Activated CD4-positive, alpha-beta T cell treated with anti-CD3 and anti-CD28 coated beads for 36 hours (primary cell): ENCODE measurements around the gene BCL3. TPM values are rescaled to one million over a fixed set of nuclear protein-coding genes. Genes with fewer than 3 reads are reported as not detected.

Experiments
- ATAC-seq: fragments of 200-7000 bp; cut with Tn5 transposase; one replicate; pipeline ENCODE4 v1.10.0; 2021; ENCODE audit warnings: mild to moderate bottlenecking, moderate library complexity
- CTCF ChIA-PET: fragments of 350-600 bp; sonication (Branson Sonifier 250); formaldehyde crosslinking; loops from one replicate; lab custom pipeline; 2021; ENCODE audit warnings: antibody characterized with exemption; lab: Charles Lee
- POLR2A ChIA-PET: fragments of 350-600 bp; sonication (Branson Sonifier 250); formaldehyde crosslinking; loops from one replicate; lab custom pipeline; 2021; ENCODE audit warnings: antibody characterized with exemption, inconsistent platforms; lab: Charles Lee
- DNase-seq: peaks from one replicate; pipeline ENCODE4 v3.0.0-alpha.2; 2020
- H3K27ac Mint-ChIP-seq: one replicate; pipeline ENCODE4 v1.8.0; 2021; ENCODE audit warnings: mixed read lengths
- H3K27me3 Mint-ChIP-seq: one replicate; pipeline ENCODE4 v1.8.0; 2021; ENCODE audit warnings: mixed read lengths
- H3K36me3 Mint-ChIP-seq: one replicate; pipeline ENCODE4 v1.8.0; 2021; ENCODE audit warnings: low read depth, mixed read lengths
- H3K4me1 Mint-ChIP-seq: one replicate; pipeline ENCODE4 v1.8.0; 2021; ENCODE audit warnings: mixed read lengths
- H3K4me3 Mint-ChIP-seq: one replicate; pipeline ENCODE4 v1.8.0; 2021; ENCODE audit warnings: mild to moderate bottlenecking, moderate library complexity, mixed read lengths
- H3K9me3 Mint-ChIP-seq: one replicate; pipeline ENCODE4 v1.8.0; 2021; ENCODE audit warnings: low read depth, mixed read lengths
- intact Hi-C, 2 experiments: fragments of 100-400 bp; cut with DNase I in 1 of 2; cut with micrococcal nuclease in 1 of 2; formaldehyde crosslinking; loops; one replicate each; pipeline versions ENCODE4 v1.14.2 to v1.15.1; 2022 to 2024; cut with DNase I, micrococcal nuclease
- total RNA-seq, 2 experiments: library from RNA; stranded (reverse); gene quantifications; one replicate each; pipeline ENCODE4 v1.2.3, GENCODE V29; 2021

BCL3 gene
- total RNA-seq = 10 to 100 TPM; 56.2 to 81.5 TPM

GRCh38 chr19:44748426-44749254, at the start of gene BCL3:
Gene BCL3 (plus strand): TSS chr19:44748708. CDS start chr19:44748791, 83 bp downstream.
- H3K27ac Mint-ChIP-seq = peak within 1 kb of the TSS; percentile 95
- CTCF ChIA-PET = interaction anchor here (1.3 to 2.0 kb wide), 3 partner anchors 22 to 92 kb away, joined by 3 to 11 read pairs (median 7); no protein-coding TSS in a partner anchor

GRCh38 chr19:44700547-44700946, 48.0 kb upstream of the BCL3 start:
- Mint-ChIP-seq H3K27ac (no peak overlapping the region), H3K9me3 (no peaks in the 10 kb centered on the region), H3K36me3 (no peaks in the 10 kb centered on the region), H3K27me3 (peaks cover 8% of the 10 kb centered on the region), H3K4me3 (no peak overlapping the region), H3K4me1 (no peaks in the 10 kb centered on the region)
- ChIA-PET POLR2A (no interaction called here), CTCF (interaction anchor here (0.5 to 1.2 kb wide), 3 partner anchors 12 to 121 kb away, joined by 3 to 5 read pairs (median 3); no protein-coding TSS in a partner anchor)
- DNase-seq = no peak
- ATAC-seq = no peak
- intact Hi-C loops = no loop called here

More at GRCh38 chr19:44748426-44749254, at the start of gene BCL3:
- peaks cover 40% of the 10 kb centered on the region for H3K36me3 Mint-ChIP-seq
- H3K9me3 Mint-ChIP-seq = no peaks in the 10 kb centered on the region
- H3K4me3 Mint-ChIP-seq = peak within 1 kb of the TSS; percentile 94
- ATAC-seq (peak; percentile 42), DNase-seq (peak; percentile 87)
- peaks cover 52% of the 10 kb centered on the region for H3K4me1 Mint-ChIP-seq
- POLR2A ChIA-PET = no interaction called here
- no peaks in the 10 kb centered on the region for H3K27me3 Mint-ChIP-seq
- intact Hi-C loops = loop anchor here in 1 of 2 experiments (2.0 to 5.0 kb wide), 3 partner anchors 759 to 1286 kb away; partner anchors contain the start of genes SMG9 and VASP

GRCh38 chr19:44701228-44701627, 47.3 kb upstream of the BCL3 start:
- no peaks in the 10 kb centered on the region for H3K36me3 Mint-ChIP-seq
- intact Hi-C loops = no loop called here
- CTCF ChIA-PET = interaction anchor here (0.5 kb wide), 1 partner anchor 121 kb away, joined by 3 read pairs; no protein-coding TSS in a partner anchor
- no peak overlapping the region for H3K27ac Mint-ChIP-seq
- H3K4me3 Mint-ChIP-seq = no peak overlapping the region
- peaks cover 8% of the 10 kb centered on the region for H3K27me3 Mint-ChIP-seq
- ATAC-seq = no peak
- DNase-seq = no peak
- H3K9me3 Mint-ChIP-seq = no peaks in the 10 kb centered on the region
- H3K4me1 Mint-ChIP-seq = no peaks in the 10 kb centered on the region
- POLR2A ChIA-PET = no interaction called here

- peaks cover 5% of the 10 kb centered on the region for H3K27me3 Mint-ChIP-seq
- ATAC-seq = no peak
- no peak overlapping the region for H3K4me3 Mint-ChIP-seq
- POLR2A ChIA-PET = no interaction called here
- no peak overlapping the region for H3K27ac Mint-ChIP-seq
- CTCF ChIA-PET = interaction anchor here (0.9 kb wide), 1 partner anchor 81 kb away, joined by 3 read pairs; no protein-coding TSS in a partner anchor
- no peaks in the 10 kb centered on the region for H3K4me1 Mint-ChIP-seq
- H3K36me3 Mint-ChIP-seq = no peaks in the 10 kb centered on the region
- H3K9me3 Mint-ChIP-seq = no peaks in the 10 kb centered on the region
- intact Hi-C loops = no loop called here
- DNase-seq = no peak
Measured at GRCh38 chr19:44702551-44703176, 45.8 kb upstream of the BCL3 start.

- Mint-ChIP-seq H3K27me3 (no peaks in the 10 kb centered on the region), H3K4me3 (no peak overlapping the region), H3K27ac (no peak overlapping the region), H3K9me3 (no peaks in the 10 kb centered on the region), H3K36me3 (no peaks in the 10 kb centered on the region), H3K4me1 (no peaks in the 10 kb centered on the region)
- intact Hi-C loops = no loop called here
- DNase-seq = no peak
- ChIA-PET CTCF (no interaction called here), POLR2A (no interaction called here)
- no peak for ATAC-seq
Measured at GRCh38 chr19:44703336-44704078, 45.0 kb upstream of the BCL3 start.

GRCh38 chr19:44704982-44705381, 43.5 kb upstream of the BCL3 start:
- intact Hi-C loops = no loop called here
- no peak for DNase-seq
- Mint-ChIP-seq H3K4me1 (no peaks in the 10 kb centered on the region), H3K27ac (no peak overlapping the region), H3K36me3 (no peaks in the 10 kb centered on the region), H3K27me3 (no peaks in the 10 kb centered on the region), H3K4me3 (no peak overlapping the region), H3K9me3 (no peaks in the 10 kb centered on the region)
- ATAC-seq = no peak
- CTCF ChIA-PET = interaction anchor here (0.7 to 1.2 kb wide), 2 partner anchors 19 to 65 kb away, joined by 3 to 5 read pairs; no protein-coding TSS in a partner anchor
- POLR2A ChIA-PET = no interaction called here

- Mint-ChIP-seq H3K4me1 (no peaks in the 10 kb centered on the region), H3K27me3 (no peaks in the 10 kb centered on the region), H3K9me3 (no peaks in the 10 kb centered on the region), H3K36me3 (no peaks in the 10 kb centered on the region), H3K4me3 (no peak overlapping the region), H3K27ac (no peak overlapping the region)
- no peak for DNase-seq
- ChIA-PET POLR2A (no interaction called here), CTCF (interaction anchor here (1.2 kb wide), 1 partner anchor 65 kb away, joined by 5 read pairs; no protein-coding TSS in a partner anchor)
- intact Hi-C loops = no loop called here
- no peak for ATAC-seq
Measured at GRCh38 chr19:44705502-44706010, 43.0 kb upstream of the BCL3 start.

- ChIA-PET CTCF (interaction anchor here (1.0 kb wide), 1 partner anchor 78 kb away, joined by 3 read pairs; no protein-coding TSS in a partner anchor), POLR2A (no interaction called here)
- Mint-ChIP-seq H3K27ac (no peak overlapping the region), H3K9me3 (no peaks in the 10 kb centered on the region), H3K4me1 (no peaks in the 10 kb centered on the region), H3K4me3 (no peak overlapping the region), H3K27me3 (no peaks in the 10 kb centered on the region), H3K36me3 (no peaks in the 10 kb centered on the region)
- no peak for ATAC-seq
- no peak for DNase-seq
- intact Hi-C loops = no loop called here
Measured at GRCh38 chr19:44706506-44707236, 41.8 kb upstream of the BCL3 start.

GRCh38 chr19:44707794-44708193, 40.7 kb upstream of the BCL3 start:
- intact Hi-C loops = no loop called here
- Mint-ChIP-seq H3K4me3 (no peak overlapping the region), H3K36me3 (no peaks in the 10 kb centered on the region), H3K27me3 (no peaks in the 10 kb centered on the region), H3K9me3 (no peaks in the 10 kb centered on the region), H3K4me1 (no peaks in the 10 kb centered on the region), H3K27ac (no peak overlapping the region)
- DNase-seq (no peak), ATAC-seq (no peak)
- CTCF ChIA-PET = interaction anchor here (1.1 kb wide), 1 partner anchor 16 kb away, joined by 4 read pairs; no protein-coding TSS in a partner anchor
- POLR2A ChIA-PET = no interaction called here

GRCh38 chr19:44708940-44709339, 39.6 kb upstream of the BCL3 start:
- Mint-ChIP-seq H3K4me1 (no peaks in the 10 kb centered on the region), H3K4me3 (no peak overlapping the region), H3K27ac (no peak overlapping the region), H3K27me3 (no peaks in the 10 kb centered on the region), H3K9me3 (no peaks in the 10 kb centered on the region), H3K36me3 (no peaks in the 10 kb centered on the region)
- CTCF ChIA-PET = interaction anchor here (0.6 to 1.6 kb wide), 6 partner anchors 14 to 77 kb away, joined by 3 to 6 read pairs (median 4); no protein-coding TSS in a partner anchor
- intact Hi-C loops = no loop called here
- no peak for DNase-seq
- no peak for ATAC-seq
- POLR2A ChIA-PET = no interaction called here
